NCI-H146 treated with DMSO at 0.1 percent for 48 hours (cell line): ENCODE data around the gene CD164.
"Not testable (repeated sequence)": the region's sequence is repeated elsewhere in the genome, so short reads cannot be mapped to it uniquely, and the experiment has no call there.

Experiments
- DNase-seq: peaks from one replicate; lab custom pipeline; 2025; ENCODE audit not compliant: unreplicated experiment; lab: John Stamatoyannopoulos, UW

The CD164 gene

DNA sequence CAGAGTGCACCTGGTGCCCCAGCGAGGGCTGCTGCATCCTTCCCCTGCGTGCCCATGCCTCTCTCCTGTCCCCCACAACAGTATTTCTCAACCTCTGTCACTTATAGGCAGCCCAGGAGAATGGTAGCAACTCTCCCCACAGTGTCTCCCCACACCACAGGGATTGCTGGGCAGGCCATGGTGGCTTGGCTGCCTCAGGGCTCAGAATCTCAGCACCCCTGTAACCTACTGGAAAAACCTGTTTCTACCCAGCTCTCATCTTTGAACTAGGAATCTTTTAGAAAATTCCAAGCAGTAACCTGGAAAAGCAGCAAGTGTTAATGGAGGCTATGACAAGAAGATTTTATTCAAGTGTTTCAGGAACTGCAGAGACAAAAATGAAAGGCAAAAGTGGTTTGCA, 38.0 kb downstream of the CD164 start:
- no peak for DNase-seq

DNA sequence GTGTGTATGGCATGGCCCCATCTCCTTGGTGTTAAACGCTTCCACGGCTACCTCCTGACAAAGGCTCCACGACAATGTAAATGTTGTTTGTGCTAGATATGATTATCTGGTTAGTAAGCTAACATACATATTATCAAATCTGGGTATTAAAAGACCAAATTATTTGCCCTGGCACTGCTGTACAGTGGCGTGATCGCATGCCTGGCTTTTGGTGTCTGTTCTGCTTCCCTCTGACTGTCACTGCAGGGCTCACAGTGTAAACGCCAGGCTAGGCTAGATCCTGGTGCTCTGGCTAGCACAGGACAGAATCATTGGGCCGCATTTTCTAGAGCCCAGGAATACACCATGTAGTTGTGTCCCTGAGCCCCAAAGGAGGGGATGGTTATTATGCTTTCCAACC, 38.7 kb downstream of the CD164 start:
- DNase-seq: no peak

DNA sequence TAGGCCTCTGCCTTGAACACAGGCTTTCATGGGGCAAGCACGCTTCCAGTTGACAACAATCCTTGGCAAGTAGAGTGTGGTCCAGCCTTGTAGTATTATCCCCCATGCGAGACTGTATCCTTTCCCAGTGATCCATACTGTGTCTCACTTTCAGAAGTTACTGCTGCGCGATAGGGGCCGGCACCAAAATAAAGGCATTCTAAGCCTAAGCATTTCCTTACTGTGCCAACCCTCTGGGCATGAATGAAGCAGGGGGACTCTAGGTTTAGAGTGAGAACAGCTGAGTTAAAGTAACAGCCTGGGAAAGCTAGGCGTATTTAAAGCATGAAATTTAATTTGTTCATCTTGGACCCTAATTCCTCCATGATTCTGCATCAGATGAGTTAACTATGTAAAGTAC, 39.4 kb downstream of the CD164 start:
- DNase-seq: no peak

DNA sequence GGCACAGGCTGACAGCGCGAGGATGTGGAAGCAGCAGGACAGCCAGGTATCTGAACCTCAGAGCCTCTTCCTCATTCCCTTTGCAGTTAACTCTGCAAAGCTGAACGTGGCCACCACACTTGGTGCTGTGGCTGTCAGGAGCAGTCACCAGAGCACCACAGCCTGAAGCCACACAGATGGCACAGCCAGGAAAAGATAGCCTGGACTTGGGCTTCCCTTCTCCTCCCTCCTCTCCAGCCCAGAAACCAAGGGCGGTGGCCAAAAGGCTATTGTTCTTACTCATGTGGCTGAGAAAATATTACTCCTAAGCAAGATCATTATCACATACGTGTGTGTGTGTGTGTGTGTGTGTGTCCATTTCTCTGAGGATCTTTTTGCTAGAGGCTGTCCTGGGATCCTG, 39.8 kb downstream of the CD164 start:
- no peak for DNase-seq

DNA sequence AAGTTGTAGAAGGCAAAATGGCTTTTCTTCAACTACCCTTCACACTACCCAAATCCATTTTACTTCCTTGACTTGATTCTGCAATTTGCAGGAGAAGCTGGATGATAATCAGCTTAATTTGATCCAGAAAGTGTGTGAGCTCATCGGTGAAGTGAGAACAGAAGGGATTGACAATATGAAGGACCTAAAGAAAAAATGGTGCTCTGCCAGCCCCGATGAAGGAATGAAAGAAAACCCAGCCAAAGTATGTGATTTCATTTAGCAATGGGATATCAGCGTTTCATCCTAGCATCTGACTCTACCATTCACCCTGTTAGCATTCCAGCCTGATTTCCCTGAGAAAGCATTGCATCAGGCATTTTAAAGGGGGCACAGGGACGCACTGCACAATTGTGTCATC, 41.5 kb downstream of the CD164 start:
- no peak for DNase-seq

DNA sequence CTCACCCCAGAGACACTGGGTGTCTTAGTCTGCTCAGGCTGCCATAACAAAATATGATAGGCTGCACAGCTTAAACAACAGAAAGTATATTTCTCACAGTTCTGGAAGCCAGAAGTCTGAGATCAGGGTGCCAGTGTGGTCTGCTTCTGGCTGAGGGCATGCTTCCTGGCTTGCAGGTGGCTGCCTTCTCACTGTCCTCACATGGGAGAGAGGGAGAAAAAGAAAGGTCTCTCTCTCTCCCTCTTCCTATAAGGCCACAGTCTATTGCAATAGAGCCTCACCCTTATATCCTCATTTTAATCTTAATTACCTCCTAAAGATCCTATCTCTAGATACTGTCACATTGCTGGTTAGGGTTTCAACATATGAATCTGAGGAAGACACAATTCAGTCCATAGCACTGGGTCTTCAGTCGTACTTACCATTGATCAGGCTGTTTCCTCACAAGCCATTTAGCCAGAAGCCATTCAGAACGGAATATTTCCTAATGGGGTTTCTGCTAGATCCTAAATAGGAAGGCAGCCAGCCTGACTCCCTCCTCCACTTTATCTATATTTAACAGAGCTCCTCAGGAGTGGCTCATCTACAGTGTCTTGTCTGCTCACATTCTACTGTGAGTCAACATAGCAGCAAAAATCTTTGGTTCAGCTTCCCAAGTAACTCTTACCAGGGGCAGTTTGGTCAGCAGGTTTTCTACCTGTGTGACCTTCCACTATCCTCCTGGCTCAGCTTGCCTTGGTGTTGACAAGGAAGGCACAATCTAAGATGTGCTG, 42.2 kb downstream of the CD164 start:
- DNase-seq: no peak

DNA sequence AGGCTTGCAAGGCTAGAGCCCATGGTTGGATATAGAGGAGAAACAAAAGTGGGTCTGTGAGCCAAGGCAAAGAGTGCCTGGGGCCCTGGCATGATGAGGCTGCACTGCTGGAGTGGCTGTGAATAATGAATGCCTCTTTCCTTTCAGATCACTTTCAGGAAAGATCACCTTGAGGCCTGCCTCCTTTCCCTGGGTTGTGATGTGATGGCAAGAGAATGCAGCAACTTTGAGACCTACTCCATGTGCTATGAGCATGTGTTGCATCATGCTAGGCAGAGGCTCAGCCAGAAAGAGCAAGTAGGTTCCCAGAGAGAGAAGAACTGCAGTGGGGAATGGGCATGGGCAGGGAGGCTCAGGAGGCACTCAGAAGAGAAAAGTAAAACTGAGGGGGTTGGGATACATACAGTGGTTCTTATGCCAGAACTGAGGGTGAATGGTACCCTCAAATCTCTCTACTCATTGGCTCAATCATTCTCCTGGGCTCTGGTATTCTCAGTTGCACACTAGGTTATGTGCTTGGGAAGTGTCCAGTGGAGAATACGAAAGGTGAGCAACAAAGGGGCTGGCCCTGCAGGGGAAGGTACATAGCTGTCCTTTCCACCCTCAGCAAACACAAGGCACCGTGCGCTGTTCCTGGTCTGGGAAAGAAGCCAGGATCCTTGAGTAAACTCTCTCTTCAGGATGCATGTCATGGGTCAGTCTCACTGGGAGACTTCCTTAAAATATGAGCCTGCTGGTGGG, 45.9 kb downstream of the CD164 start:
- no peak for DNase-seq

DNA sequence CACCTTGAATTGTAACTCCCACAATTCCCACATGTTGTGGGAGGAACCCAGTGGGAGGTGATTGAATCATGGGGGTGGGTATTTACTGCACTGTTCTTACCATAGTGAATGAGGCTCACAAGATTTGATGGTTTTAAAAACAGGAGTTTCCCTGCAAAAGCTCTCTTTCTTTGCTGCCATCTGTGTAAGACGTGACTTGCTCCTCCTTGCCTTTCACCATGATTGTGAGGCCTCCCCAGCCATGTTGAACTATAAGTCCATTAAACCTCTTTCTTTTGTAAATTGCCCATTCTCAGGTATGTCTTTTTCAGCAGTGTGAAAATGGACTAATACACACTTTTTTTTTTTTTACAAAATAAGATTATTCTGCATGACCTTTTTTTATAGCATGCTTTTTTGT, 48.4 kb downstream of the CD164 start:
- DNase-seq: not testable (repeated sequence)

DNA sequence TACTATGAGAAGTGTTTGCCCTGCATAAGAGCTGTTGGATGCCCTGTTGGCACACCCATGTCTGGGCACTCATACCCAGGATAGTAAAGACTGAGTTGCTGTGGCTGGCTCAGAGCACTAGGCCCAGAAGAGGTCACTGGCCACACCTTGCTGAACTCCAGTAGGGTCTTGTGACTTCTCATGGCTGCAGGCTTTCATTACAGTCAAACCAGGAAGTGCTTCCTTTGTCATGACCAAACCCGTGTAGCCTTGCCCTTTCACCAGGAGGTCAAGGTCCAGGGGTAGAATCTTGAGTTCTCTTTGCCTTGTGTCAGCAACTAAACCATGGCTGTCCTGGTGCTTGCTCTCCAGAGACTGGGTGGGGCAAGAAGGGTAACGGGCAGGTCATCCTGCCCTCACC, 49.5 kb downstream of the CD164 start:
- DNase-seq: no peak

DNA sequence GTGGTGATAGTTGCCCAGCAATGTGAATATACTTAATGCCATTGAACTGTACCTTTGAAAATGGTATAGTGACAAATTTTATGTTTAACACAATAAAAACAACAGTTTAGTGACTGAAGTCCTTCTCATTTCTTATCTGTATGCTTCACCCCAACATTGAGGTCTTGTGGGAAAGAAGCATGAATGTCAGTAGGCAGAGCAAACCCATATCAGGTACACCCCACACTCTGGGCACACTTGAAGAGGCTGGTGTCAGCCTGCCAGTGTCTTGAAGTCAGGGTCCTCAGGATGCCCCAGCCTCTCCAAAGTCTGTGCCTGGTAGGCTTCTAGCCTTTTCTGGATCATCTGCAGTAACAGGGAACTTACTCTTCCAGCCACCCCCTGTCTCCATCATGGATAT, 51.2 kb downstream of the CD164 start:
- DNase-seq: no peak

DNA sequence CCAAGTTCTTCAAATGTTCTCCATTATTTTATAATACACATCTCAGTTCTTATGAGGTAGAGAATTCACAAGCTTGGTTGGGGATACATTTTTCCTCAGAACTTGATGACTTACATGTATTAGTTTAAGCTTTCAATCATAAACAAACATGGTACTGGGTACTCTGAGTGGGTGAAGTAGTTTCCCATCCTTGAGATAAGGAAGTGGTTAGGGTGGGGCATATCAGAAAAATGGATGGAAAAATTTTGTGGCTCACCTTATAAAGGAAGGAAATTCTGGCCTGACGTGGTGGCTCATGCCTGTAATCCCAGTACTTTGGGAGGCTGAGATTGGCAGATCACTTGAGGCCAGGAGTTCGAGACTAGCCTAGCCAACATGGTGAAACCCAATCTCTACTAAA, 52.0 kb downstream of the CD164 start:
- no peak for DNase-seq

DNA sequence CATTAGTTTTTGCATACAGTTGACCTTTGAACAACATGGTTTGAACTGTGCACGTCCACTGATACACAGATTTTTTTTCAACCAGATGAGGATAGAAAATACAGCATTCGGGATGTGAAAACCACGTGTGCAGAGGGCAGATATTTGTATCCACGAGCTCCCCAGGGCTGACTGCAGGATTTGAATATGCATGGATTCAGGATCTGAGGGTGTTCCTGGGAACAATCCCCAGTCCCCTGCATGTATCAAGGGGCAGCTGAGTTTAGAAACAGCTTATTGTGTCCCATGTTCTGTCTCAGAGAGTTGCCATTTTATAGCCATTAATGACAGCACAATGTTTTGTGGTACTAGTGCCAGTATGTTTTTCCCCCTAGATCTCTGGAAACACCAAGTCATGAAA, 53.6 kb downstream of the CD164 start:
- DNase-seq: no peak

DNA sequence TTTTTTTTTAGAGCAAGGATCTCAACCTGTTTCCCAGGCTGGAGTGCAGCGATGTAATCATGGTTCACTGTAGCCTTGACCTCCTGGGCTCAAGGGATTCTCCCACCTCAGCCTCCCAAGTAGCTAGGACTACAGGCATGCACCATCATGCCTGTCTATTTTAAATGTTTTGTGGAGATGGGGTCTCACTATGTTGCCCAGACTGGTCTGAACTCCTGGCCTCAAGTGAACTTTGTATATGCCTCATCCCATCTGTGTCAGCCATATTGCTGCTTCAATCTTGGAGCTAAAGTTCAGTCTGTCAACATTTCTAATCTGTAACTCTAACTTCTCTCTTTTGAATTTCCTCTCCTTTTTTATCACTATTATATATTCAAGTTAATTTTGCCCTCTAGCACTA, 54.3 kb downstream of the CD164 start:
- no peak for DNase-seq

DNA sequence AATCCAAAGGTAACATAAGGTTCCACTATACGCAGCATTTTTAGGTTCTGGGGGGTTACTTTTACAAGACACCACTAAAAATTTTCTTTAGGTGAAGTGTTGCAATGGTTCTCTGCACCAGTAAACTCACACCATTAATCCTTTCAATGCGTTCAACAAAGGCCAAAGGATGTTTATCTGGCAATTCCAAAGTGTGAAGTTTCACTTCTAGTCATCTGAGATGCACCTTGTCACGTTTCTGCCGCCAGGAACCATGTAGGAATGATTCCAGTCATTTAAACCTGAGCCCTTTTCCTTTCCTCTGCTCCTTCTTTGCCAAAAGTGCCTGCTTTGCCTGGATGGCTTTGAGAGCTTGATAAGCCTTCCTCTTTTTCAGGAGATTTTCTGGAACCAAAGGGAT, 54.8 kb downstream of the CD164 start:
- no peak for DNase-seq

DNA sequence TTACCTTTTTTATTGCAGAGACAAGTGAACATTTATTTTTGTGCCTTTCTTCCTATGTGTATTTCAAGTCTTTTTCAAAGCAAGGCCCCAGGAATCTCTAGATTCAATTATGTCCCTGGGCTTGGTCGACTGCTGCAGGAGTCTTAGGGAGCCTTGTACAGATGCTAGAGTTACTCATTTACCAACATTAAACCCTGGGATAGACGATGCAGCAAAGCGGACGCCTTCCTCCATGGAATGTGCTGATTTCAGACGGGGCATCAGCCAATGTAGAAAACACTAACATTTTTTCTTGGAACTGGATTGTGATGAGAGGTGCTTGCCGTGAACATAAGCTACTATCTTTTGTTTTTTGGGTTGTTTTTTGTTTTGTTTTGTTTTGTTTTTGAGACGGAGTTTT, 55.9 kb downstream of the CD164 start:
- DNase-seq: no peak

DNA sequence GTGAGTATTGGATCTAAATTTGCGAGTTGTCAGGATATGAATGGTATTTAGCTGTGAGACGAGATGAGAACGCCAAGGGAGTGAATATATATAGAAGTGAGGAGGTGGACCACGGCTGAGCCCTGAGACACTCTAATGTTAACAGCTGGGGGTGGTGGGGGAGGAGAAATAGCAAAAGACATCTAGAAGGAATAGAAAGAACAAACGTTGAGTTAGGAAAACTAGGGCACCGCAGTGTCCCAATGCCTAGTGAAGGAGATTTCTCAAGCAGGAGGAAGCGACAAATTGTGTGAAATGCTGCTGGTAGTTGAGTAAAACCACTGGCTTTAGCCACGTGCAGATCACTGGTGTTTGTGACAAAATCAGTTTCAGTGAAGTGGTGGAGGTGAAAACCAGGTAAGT, 56.9 kb downstream of the CD164 start:
- no peak for DNase-seq

DNA sequence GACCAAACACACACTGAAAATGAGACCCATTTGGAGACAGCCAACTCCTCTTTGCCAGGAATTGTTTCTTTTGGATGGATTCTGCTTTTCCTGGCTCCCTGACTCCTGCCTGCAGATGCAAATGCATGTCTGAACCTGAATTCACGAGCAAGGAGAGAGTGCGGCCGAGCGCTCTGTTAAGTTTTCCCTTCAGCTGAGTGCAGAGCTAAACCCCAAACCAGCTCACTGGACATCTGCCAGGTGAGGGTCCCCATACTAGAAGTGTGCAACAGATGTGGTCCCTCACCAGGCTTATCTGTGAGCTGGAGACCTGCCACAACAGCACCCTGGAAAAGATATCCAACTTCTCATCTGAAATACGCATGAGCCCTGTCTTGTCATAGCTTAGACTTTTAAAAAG, 59.0 kb downstream of the CD164 start:
- DNase-seq: no peak

DNA sequence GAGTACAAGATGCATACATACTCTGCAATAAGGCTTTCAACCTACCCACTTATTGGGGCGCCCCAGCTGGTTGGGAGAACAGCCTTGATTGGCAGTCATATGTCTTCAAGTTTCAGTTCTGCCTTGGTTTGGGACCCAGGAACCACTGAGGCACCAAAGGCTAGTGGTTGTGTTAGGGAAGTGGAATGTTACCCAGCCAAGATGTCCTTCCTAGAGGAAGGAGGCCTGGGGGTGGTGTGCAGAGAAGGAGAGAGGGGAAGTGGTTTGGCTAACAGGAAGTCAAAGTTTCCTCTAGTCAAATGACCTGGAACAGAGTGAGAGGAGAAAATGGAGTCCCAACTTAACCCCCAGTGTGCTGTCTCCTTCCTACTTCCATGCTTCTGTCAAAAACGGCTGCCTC, 59.4 kb downstream of the CD164 start:
- no peak for DNase-seq

DNA sequence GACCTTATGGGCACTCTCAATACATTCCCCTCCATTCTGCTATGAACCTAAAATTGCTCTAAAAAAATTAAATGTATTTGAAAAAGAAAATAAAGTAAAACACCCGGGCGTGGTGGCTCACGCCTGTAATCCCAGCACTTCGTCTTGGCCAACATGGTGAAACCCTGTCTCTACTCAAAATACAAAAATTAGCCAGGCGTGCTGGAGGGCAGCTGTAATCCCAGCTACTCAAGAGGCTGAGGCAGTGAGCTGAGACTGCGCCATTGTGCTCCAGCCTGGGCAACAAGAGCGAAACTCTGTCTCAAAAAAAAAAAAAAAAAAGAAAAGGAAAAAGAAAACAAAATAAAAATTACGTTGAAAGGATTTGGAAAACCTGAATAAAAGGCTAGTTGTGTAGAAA, 60.5 kb downstream of the CD164 start:
- no peak for DNase-seq

DNA sequence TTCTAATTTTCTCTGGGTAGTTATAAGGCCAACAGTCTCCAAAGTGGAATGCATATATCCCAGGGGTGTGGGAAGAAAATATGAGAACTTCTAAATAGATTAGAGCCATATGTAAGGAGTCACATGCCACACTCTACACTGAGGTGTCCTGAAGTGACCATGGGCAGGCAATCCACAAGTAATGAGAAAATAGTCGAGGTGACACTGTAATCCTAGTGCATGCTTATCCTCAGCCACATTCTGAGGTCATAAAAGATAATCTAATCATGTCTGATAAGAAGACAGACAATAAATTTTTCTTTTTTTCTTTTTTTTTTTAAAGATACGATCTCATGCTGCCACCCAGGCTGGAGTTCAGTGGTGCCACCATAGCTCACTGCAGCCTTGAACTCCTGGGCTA, 62.2 kb downstream of the CD164 start:
- DNase-seq: no peak

DNA sequence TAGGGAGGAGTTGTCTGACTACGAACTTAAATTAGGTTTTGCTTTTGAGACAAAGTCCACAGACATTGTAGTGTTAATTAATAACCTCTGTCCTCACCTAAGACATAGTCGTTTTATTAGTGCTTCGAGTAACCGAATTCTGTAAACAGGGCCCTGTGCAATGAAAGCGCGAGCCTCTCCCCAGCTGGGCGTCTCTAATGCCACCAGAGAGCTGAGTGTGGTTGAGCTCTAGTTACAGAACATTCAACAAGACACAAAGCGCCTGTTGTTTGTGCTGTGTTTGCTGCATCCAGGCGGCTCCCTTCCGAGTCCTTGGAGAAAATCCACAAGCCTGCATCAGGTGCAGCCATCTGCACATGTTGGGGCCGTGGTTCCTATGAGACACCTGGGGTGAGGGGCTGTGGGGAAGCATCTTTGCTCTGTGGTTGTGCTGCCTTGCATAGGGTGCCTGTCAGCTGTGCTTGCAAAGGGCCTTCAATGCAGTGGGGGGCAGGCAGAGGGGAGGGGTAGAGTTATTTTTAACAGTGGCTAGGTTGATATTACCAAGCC, 63.9 kb downstream of the CD164 start:
- peak; percentile 45 for DNase-seq

DNA sequence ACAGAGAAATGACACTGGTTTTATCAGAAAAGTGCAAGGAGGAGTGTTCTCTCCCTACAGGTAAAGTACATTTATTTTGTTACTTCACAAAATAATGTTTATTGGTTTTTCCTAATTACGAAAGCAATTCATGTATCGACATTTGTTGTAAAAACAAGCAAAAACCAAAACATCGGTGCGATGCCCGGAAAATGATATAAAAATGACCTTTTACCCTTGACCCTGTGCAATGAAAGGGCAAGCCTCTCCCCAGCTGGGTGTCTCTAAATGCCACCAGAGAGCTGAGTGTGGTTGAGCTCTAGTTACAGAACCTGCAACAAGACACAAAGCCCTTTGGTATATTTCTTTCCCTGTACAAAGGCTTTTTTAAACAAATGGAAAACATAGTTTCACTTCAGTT, 65.4 kb downstream of the CD164 start:
- no peak for DNase-seq
